ENCODE results near the gene CLEC2B.

DNA sequence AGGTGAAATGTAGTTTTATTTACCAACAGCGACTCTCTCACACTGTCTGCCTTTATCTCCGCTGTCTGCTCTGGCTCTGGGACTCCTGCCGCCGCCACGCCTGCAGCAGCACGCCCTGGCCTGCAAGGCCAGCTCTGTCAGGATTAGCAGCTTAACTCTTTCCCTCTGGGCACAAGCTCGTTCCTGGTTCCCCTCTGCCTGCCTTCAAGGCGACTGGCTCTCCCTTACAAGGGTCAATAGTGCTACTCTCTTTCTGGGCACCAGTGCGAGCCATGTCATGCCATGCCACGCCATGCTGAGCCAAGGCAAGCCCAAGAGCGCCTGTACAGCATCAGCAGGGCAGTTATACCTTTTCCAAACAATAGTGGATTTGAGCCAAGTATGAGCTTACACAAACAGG lies 3.6 kb upstream of the CLEC2B start:
- TF ChIP-seq, protein P1, sequence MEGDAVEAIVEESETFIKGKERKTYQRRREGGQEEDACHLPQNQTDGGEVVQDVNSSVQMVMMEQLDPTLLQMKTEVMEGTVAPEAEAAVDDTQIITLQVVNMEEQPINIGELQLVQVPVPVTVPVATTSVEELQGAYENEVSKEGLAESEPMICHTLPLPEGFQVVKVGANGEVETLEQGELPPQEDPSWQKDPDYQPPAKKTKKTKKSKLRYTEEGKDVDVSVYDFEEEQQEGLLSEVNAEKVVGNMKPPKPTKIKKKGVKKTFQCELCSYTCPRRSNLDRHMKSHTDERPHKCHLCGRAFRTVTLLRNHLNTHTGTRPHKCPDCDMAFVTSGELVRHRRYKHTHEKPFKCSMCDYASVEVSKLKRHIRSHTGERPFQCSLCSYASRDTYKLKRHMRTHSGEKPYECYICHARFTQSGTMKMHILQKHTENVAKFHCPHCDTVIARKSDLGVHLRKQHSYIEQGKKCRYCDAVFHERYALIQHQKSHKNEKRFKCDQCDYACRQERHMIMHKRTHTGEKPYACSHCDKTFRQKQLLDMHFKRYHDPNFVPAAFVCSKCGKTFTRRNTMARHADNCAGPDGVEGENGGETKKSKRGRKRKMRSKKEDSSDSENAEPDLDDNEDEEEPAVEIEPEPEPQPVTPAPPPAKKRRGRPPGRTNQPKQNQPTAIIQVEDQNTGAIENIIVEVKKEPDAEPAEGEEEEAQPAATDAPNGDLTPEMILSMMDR (IDR thresholded peaks at IDR 0.05 in 4 of 5, conservative IDR thresholded peaks at IDR 0.05 in 1 of 5): no peak
- TF ChIP-seq POLR2A (IDR thresholded peaks at IDR 0.05): no peak

All from gastrocnemius medialis (tissue), 4 donors.